Endothelial cell (in vitro differentiated cells): ENCODE data around the gene NTN3. TPM values are rescaled to one million over a fixed set of nuclear protein-coding genes. Genes with fewer than 3 reads are reported as not detected.
A peak's percentile ranks its signal among the peaks of the same experiment; 100 is the strongest.

Source experiments
- DNase-seq: peaks from one replicate; pipeline ENCODE4 v3.0.0; 2021; ENCODE audit warnings: low spot score
- H3K27ac Mint-ChIP-seq: one replicate; pipeline ENCODE4 v1.8.0; 2021; ENCODE audit warnings: mixed read lengths, inconsistent platforms; ENCODE audit not compliant: unreplicated experiment
- H3K27me3 Mint-ChIP-seq: one replicate; pipeline ENCODE4 v1.8.0; 2021; ENCODE audit warnings: mild to moderate bottlenecking, moderate library complexity, mixed read lengths, inconsistent platforms; ENCODE audit not compliant: unreplicated experiment
- H3K36me3 Mint-ChIP-seq: one replicate; pipeline ENCODE4 v1.8.0; 2021; ENCODE audit warnings: mild to moderate bottlenecking, low read depth, mixed read lengths, inconsistent platforms; ENCODE audit not compliant: unreplicated experiment
- H3K4me1 Mint-ChIP-seq: one replicate; pipeline ENCODE4 v1.8.0; 2021; ENCODE audit warnings: mild to moderate bottlenecking, mixed read lengths, inconsistent platforms; ENCODE audit not compliant: unreplicated experiment
- H3K4me3 Mint-ChIP-seq: one replicate; pipeline ENCODE4 v1.8.0; 2021; ENCODE audit warnings: mild to moderate bottlenecking, mixed read lengths, inconsistent platforms; ENCODE audit not compliant: unreplicated experiment
- H3K9me3 Mint-ChIP-seq: one replicate; pipeline ENCODE4 v1.8.0; 2021; ENCODE audit warnings: mixed read lengths, inconsistent platforms; ENCODE audit not compliant: unreplicated experiment
- CTCF ChIP-seq: fragments of 200-600 bp; sonication (generic); IDR thresholded peaks from one replicate; pipeline ENCODE4 v1.5.0; 2021; ENCODE audit warnings: antibody characterized with exemption; ENCODE audit not compliant: unreplicated experiment
- total RNA-seq: library from RNA; stranded (reverse); fragmentation: NEBNext Ultra II Directional; extraction: Animal tissue kit (Norgen Biotek cat#: 25700); gene quantifications from one replicate; pipeline ENCODE4 v1.2.1, GENCODE V29; 2021; ENCODE audit not compliant: unreplicated experiment

The NTN3 gene
- total RNA-seq, 1 donor from 2014 or later = not detected

GRCh38 chr16:2480948-2481347 is 9.9 kb downstream of the NTN3 start:
- H3K4me1 Mint-ChIP-seq = peaks cover 2% of the 10 kb centered on the region
- no peak overlapping the region for H3K4me3 Mint-ChIP-seq
- no peaks in the 10 kb centered on the region for H3K9me3 Mint-ChIP-seq
- TF ChIP-seq CTCF = no peak
- peaks cover 29% of the 10 kb centered on the region for H3K27me3 Mint-ChIP-seq
- DNase-seq = no peak
- H3K36me3 Mint-ChIP-seq = no peaks in the 10 kb centered on the region
- H3K27ac Mint-ChIP-seq = no peak overlapping the region

DNA sequence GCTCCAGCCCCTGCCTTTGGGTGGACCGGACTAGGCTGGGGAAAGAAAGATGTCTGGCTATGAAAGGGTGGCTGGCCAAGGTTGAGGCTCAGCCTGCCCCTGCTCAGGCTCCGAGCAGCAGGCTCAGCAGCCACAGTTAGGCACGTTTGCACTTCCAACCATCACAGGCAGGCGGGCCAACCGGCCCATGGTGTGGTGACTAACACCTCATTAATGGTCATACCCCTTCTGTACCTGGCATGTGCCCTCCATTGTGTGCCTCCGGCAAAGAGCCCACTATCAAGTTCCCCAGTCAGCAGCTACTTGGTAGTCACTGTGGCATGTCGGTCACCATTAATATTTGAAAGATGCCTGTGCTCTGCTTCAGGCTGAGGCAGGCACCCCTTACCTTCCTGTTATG is 10.6 kb downstream of the NTN3 start:
- no peak for DNase-seq
- H3K27ac Mint-ChIP-seq = no peak overlapping the region
- TF ChIP-seq CTCF = no peak
- peaks cover 24% of the 10 kb centered on the region for H3K27me3 Mint-ChIP-seq
- H3K9me3 Mint-ChIP-seq = no peaks in the 10 kb centered on the region
- no peak overlapping the region for H3K4me3 Mint-ChIP-seq
- peaks cover under 1% of the 10 kb centered on the region for H3K4me1 Mint-ChIP-seq
- no peaks in the 10 kb centered on the region for H3K36me3 Mint-ChIP-seq

DNA sequence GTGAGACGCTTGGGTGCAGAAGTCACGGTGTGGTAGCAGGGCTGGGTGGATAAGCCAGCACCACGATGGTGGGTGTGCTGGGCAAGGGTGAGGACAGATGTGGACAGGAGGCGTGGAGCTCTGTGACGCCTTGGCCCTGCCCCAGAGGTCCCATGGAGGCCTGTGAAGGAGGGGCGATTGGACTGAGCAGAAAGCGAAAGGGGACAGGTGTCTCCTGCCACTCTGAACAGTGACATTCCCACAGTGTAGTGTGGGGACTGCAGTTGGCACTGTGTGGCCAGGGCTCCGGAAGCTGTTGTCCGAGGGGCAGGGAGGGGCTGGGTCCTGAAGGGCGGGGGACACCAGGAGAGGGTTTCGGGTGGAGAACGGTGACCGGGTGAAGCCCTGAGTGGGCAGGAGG is 11.2 kb downstream of the NTN3 start:
- Mint-ChIP-seq H3K4me3 (no peak overlapping the region), H3K4me1 (peaks cover 6% of the 10 kb centered on the region), H3K27me3 (peaks cover 21% of the 10 kb centered on the region), H3K36me3 (no peaks in the 10 kb centered on the region), H3K9me3 (no peaks in the 10 kb centered on the region), H3K27ac (no peak overlapping the region)
- no peak for DNase-seq
- no peak for TF ChIP-seq CTCF

DNA sequence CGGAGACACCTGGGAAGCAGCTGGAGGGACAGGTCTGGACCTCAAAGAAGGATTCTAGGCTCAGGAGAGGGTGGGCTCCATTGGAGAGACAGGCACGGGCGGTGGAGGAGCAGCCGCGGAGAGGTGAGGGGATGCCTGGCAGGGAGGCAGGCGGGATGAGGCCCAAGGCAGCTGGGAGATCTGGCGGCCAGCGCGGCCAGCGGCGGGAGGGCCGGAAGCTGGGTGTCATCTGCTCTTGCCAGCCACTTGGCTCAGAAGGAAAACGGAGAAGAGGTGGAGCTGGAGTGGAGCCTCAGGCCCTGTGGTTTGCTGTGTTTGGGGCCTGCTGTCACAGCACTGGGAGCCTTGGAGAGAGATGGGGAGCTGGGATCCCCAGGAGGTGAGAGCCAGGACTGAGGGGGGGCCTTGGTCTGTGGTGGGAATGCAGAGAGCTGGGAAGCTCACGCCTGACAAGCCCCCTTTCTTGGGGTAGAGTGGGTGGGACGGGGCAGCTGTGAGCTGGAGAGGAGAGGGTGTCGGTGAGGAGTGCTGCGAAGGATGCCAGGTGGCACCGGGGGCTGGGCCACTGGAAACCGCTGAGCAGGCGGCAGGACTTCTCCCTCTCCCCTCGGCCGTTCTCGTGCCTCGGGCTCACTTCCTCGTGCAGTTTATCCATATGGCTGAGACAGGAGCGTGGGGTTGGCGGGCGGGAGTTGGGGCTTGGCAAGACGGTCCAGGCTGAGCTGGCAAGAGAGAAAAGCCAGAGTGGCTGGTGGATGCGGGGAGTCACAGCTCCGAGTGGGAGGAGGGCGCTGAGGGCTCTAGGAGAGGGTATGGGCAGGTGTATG is 11.8 kb downstream of the NTN3 start:
- Mint-ChIP-seq H3K4me3 (peak overlapping the region; percentile 53), H3K4me1 (peaks cover 10% of the 10 kb centered on the region), H3K27me3 (peaks cover 19% of the 10 kb centered on the region), H3K27ac (no peak overlapping the region), H3K36me3 (no peaks in the 10 kb centered on the region), H3K9me3 (no peaks in the 10 kb centered on the region)
- TF ChIP-seq CTCF = no peak
- DNase-seq = no peak
